PC-3 (cell line): ENCODE measurements around the gene VPS54.

Experiments
- EZH2 ChIP-seq: fragments of 300-600 bp; sonication (generic); IDR thresholded peaks from one replicate; pipeline ENCODE4 v1.6.1; 2017; ENCODE audit warnings: antibody characterized with exemption, mild to moderate bottlenecking, low read length; ENCODE audit not compliant: unreplicated experiment
- EZH2phosphoT487 ChIP-seq: fragments of 300-600 bp; sonication (generic); IDR thresholded peaks from 2 replicates; pipeline ENCODE4 v1.6.1; 2018; ENCODE audit warnings: mild to moderate bottlenecking, antibody characterized with exemption, low read length, borderline replicate concordance
- TF ChIP-seq, protein P1 (sequence below): fragments of 300-600 bp; sonication (generic); conservative IDR thresholded peaks from 2 replicates; pipeline ENCODE4 v1.5.1; 2017; ENCODE audit warnings: antibody characterized with exemption, low read depth, mild to moderate bottlenecking, low read length

DNA sequence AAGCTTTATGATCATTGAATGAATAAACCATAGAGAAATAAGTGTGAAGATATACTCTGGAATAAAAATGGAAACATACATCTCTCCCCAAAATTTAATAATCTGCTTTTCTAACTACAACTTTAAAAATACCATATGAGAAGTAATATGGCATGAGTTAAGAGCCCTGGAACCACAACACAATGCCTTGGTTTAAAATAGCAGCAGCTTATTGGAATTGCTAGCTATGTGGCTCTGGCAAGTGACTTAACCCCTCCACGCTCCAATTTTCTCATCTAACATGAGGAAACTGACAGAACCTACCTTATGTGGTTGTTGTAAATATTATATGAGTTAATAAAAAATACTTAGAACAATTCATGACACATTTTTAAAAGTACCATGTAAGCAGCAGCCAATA, 76.4 kb downstream of the VPS54 start:
- TF ChIP-seq, protein P1, sequence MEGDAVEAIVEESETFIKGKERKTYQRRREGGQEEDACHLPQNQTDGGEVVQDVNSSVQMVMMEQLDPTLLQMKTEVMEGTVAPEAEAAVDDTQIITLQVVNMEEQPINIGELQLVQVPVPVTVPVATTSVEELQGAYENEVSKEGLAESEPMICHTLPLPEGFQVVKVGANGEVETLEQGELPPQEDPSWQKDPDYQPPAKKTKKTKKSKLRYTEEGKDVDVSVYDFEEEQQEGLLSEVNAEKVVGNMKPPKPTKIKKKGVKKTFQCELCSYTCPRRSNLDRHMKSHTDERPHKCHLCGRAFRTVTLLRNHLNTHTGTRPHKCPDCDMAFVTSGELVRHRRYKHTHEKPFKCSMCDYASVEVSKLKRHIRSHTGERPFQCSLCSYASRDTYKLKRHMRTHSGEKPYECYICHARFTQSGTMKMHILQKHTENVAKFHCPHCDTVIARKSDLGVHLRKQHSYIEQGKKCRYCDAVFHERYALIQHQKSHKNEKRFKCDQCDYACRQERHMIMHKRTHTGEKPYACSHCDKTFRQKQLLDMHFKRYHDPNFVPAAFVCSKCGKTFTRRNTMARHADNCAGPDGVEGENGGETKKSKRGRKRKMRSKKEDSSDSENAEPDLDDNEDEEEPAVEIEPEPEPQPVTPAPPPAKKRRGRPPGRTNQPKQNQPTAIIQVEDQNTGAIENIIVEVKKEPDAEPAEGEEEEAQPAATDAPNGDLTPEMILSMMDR, result no peak
- no peak for TF ChIP-seq EZH2phosphoT487
- no peak for TF ChIP-seq EZH2
